Endothelial cell of umbilical vein (primary cell): ENCODE data around the gene DMXL2. TPM values are rescaled to one million over a fixed set of nuclear protein-coding genes. Genes with fewer than 3 reads are reported as not detected.

ENCODE experiments used
- BruUV-seq: library from RNA; stranded (reverse); fragments of 400-500 nt; replicated peaks from 2 replicates; lab custom pipeline; 2021; lab: Mats Ljungman, UMichigan
- CTCF ChIA-PET: fragments of 300-600, 350-600 bp; sonication (Branson Sonifier 250); formaldehyde crosslinking; loops from one replicate; lab custom pipeline; 2021; ENCODE audit warnings: antibody characterized with exemption, inconsistent platforms; lab: Charles Lee
- POLR2A ChIA-PET: fragments of 300-600, 350-600 bp; sonication (Branson Sonifier 250); formaldehyde crosslinking; loops from one replicate; lab custom pipeline; 2021; ENCODE audit warnings: antibody characterized with exemption, inconsistent platforms; lab: Charles Lee
- DNase-seq: peaks from one replicate; pipeline ENCODE4 v3.0.0-alpha.2; 2011; ENCODE audit warnings: low read depth, low spot score
- FAIRE-seq: peaks from 2 replicates; lab custom pipeline; 2011; peaks lifted over from hg19 to GRCh38; lab: Jason Lieb, UNC
- H2AFZ ChIP-seq: 2 replicates; pipeline ENCODE4 v1.6.0; 2012; ENCODE audit warnings: low read depth, low read length, control low read depth, inconsistent platforms
- H3K27ac ChIP-seq: 2 replicates; pipeline ENCODE4 v1.5.1; 2011; ENCODE audit warnings: low read depth, mild to moderate bottlenecking, control low read depth, low read length, moderate library complexity; ENCODE audit not compliant: insufficient read depth
- H3K27me3 ChIP-seq, 2 experiments: 2 replicates each; pipeline versions ENCODE4 v1.6.0 to v1.6.1; 2011; ENCODE audit warnings: low read length in 2 of 2, mixed read lengths in 1 of 2; ENCODE audit not compliant: control insufficient read depth in 2 of 2, insufficient read depth in 2 of 2
- H3K36me3 ChIP-seq, 2 experiments: 2 replicates in 1 of 2; 3 replicates in 1 of 2; pipeline ENCODE4 v1.5.1; 2011; ENCODE audit warnings: low read length in 2 of 2, mild to moderate bottlenecking in 1 of 2, moderate library complexity in 1 of 2; ENCODE audit not compliant: control insufficient read depth in 2 of 2, insufficient read depth in 2 of 2; ENCODE audit errors: extremely low read depth in 1 of 2
- H3K4me1 ChIP-seq: 3 replicates; pipeline ENCODE4 v1.5.1; 2011; ENCODE audit warnings: mild to moderate bottlenecking, low read length; ENCODE audit not compliant: control insufficient read depth, insufficient read depth; ENCODE audit errors: extremely low read depth
- H3K4me2 ChIP-seq: 2 replicates; pipeline ENCODE4 v1.6.1; 2011; ENCODE audit warnings: low read length, control low read depth, mixed read lengths; ENCODE audit not compliant: insufficient read depth
- H3K4me3 ChIP-seq, 3 experiments: fragments of 200-600 bp in 1 of 3; sonication (generic), shearing (Covaris generic) in 1 of 3; replicated peaks in 1 of 3; 2 replicates each; pipeline ENCODE4 v1.5.1; 2011 to 2016; ENCODE audit warnings: control low read depth in 3 of 3, low read length in 3 of 3, mild to moderate bottlenecking in 2 of 3, inconsistent platforms in 1 of 3, low read depth in 1 of 3, moderate library complexity in 1 of 3; ENCODE audit not compliant: insufficient read depth in 1 of 3
- H3K79me2 ChIP-seq: 2 replicates; pipeline ENCODE4 v1.6.0; 2012; ENCODE audit warnings: low read length, inconsistent platforms; ENCODE audit not compliant: control insufficient read depth, insufficient read depth
- H3K9ac ChIP-seq: replicated peaks from 2 replicates; pipeline ENCODE3; 2011; ENCODE audit warnings: low read length, control low read depth; ENCODE audit not compliant: insufficient read depth; ENCODE audit errors: extremely low read depth
- H3K9me1 ChIP-seq: replicated peaks from 3 replicates; pipeline ENCODE4 v1.6.0; 2011; ENCODE audit warnings: mild to moderate bottlenecking, low read length; ENCODE audit not compliant: control insufficient read depth, insufficient read depth; ENCODE audit errors: extremely low read depth
- H3K9me3 ChIP-seq: replicated peaks from 2 replicates; pipeline ENCODE4 v1.5.1; 2012; ENCODE audit warnings: low read length, inconsistent platforms; ENCODE audit not compliant: control insufficient read depth, insufficient read depth
- H4K20me1 ChIP-seq: replicated peaks from 2 replicates; pipeline ENCODE3; 2011; ENCODE audit warnings: mild to moderate bottlenecking, low read length; ENCODE audit not compliant: control insufficient read depth, insufficient read depth; ENCODE audit errors: extremely low read depth
- CTCF ChIP-seq, 2 donors: IDR thresholded peaks; 1 replicate in 1 of 2; 2 replicates in 1 of 2; pipeline ENCODE4 v1.5.1; 2011; ENCODE audit warnings: low read length in 2 of 2, mild to moderate bottlenecking in 2 of 2, moderate library complexity in 2 of 2, control low read depth in 1 of 2, inconsistent platforms in 1 of 2, low read depth in 1 of 2; ENCODE audit not compliant: insufficient read depth in 1 of 2; ENCODE audit errors: extremely low read depth in 1 of 2
- EZH2 ChIP-seq: IDR thresholded peaks from 2 replicates; pipeline ENCODE4 v1.6.1; 2012; ENCODE audit warnings: borderline replicate concordance, low read depth, mild to moderate bottlenecking, moderate library complexity, low read length, inconsistent platforms; ENCODE audit not compliant: severe bottlenecking
- FOS ChIP-seq: IDR thresholded peaks from 2 replicates; pipeline ENCODE4 v1.6.1; 2011; ENCODE audit warnings: mild to moderate bottlenecking, low read length, moderate library complexity, borderline replicate concordance; ENCODE audit not compliant: insufficient read depth
- GATA2 ChIP-seq: IDR thresholded peaks from 2 replicates; pipeline ENCODE4 v1.7.0; 2011; ENCODE audit warnings: low read depth, mild to moderate bottlenecking, moderate library complexity, mixed read lengths, low read length; ENCODE audit not compliant: insufficient read length, insufficient read depth
- JUN ChIP-seq: IDR thresholded peaks from 2 replicates; pipeline ENCODE4 v1.6.1; 2011; ENCODE audit warnings: borderline replicate concordance, low read depth; ENCODE audit not compliant: insufficient read length, insufficient read depth
- MAX ChIP-seq: IDR thresholded peaks from 2 replicates; pipeline ENCODE4 v1.6.1; 2011; ENCODE audit not compliant: insufficient read depth, insufficient read length
- MYC ChIP-seq: IDR thresholded peaks from one replicate; pipeline ENCODE4 v1.6.1; 2011; ENCODE audit warnings: mild to moderate bottlenecking, low read depth, low read length
- POLR2A ChIP-seq: IDR thresholded peaks from 2 replicates; pipeline ENCODE4 v1.6.1; 2012; ENCODE audit warnings: low read depth, mild to moderate bottlenecking, control low read depth, low read length
- POLR2AphosphoS5 ChIP-seq: IDR thresholded peaks from 2 replicates; pipeline ENCODE4 v1.6.1; 2012; ENCODE audit warnings: low read depth, mild to moderate bottlenecking, control low read depth, low read length, moderate library complexity; ENCODE audit not compliant: insufficient read depth
- dilution Hi-C: fragments of 300-500 bp; cut with MboI; formaldehyde crosslinking; loops from one replicate; pipeline ENCODE4 v1.15.0; 2019; ENCODE audit warnings: low sequenced_read_pairs; ENCODE audit not compliant: extremely low pct_ligation_motif_present
- intact Hi-C: fragments of 100-400 bp; cut with micrococcal nuclease; formaldehyde crosslinking; loops from one replicate; pipeline ENCODE4 v1.10.0; 2022
- polyA plus RNA-seq, 4 experiments: library from polyadenylated mRNA; depleted of rRNA in 3 of 4; stranded (reverse) in 3 of 4; unstranded in 1 of 4; fragments of >200 nt; gene quantifications; 2 replicates each; pipeline versions ENCODE4 v1.2.1 to v1.2.3, GENCODE V29; 2011 to 2012; ENCODE audit warnings: missing spikeins in 1 of 4
- total RNA-seq: library from RNA; stranded (reverse); gene quantifications from 2 replicates; pipeline ENCODE4 v1.2.3, GENCODE V29; 2021

DMXL2 gene
- total and polyA plus RNA-seq, 2 donors (not counting 3 experiments of a cell fraction or from before 2014, with no cell fraction given), result 6.3 to 10.8 TPM

DNA sequence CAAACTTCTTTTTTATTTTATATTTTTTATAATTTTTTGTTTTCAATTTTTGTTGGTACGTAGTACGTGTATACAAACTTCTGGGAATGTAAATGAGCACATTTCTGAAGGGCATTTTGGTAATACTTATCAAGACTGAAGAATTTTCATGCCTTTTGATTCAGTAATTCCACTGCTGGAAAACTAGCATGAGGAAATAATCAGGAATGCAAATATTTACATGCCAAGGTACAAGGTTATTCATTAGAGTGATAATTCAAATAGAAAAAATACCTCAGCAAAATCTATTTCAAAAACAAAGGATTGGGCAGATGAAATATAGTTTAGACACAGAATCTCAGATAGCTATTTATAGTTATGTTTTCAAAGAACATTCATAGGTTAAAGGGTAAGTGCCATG, 128.7 kb downstream of the DMXL2 start:
- no peak overlapping the region for H3K4me3 ChIP-seq
- no peaks in the 10 kb centered on the region for H3K27me3 ChIP-seq
- CTCF ChIA-PET, result interaction anchor here (0.9 to 1.8 kb wide), 3 partner anchors 43 to 331 kb away, joined by 3 to 7 read pairs (median 4); no protein-coding TSS in a partner anchor
- no peak overlapping the region for H2AFZ ChIP-seq
- no peaks in the 10 kb centered on the region for H3K79me2 ChIP-seq
- no peaks in the 10 kb centered on the region for H3K9me1 ChIP-seq
- H3K4me2 ChIP-seq, result peak overlapping the region; percentile 70
- DNase-seq (no peak), FAIRE-seq (no peak)
- H3K4me1 ChIP-seq, result peaks cover 32% of the 10 kb centered on the region
- no peaks in the 10 kb centered on the region for H3K9me3 ChIP-seq
- dilution Hi-C loops, result no loop called here
- H3K27ac ChIP-seq, result peak overlapping the region; percentile 6
- H3K9ac ChIP-seq, result no peak overlapping the region
- no peaks in the 10 kb centered on the region for H4K20me1 ChIP-seq
- intact Hi-C loops, result no loop called here
- POLR2A ChIA-PET, result no interaction called here
- TF ChIP-seq FOS (no peak), GATA2 (no peak), POLR2A (no peak), MAX (no peak), EZH2 (no peak), POLR2AphosphoS5 (no peak), CTCF (IDR thresholded peaks at IDR 0.05; ENCODE audit: extremely low read depth in 1 of 2, insufficient read depth in 1 of 2, low read depth in 1 of 2, low read length in 2 of 2) (no peak), JUN (no peak), MYC (no peak)
- no peaks in the 10 kb centered on the region for H3K36me3 ChIP-seq
- BruUV-seq, result no TSS peak
